Measurements from ENCODE around the gene TDO2.
"Not testable (repeated sequence)": the region's sequence is repeated elsewhere in the genome, so short reads cannot be mapped to it uniquely, and the experiment has no call there.

TDO2 gene

GRCh38 chr4:155929833-155930232 is 26.3 kb downstream of the TDO2 start:
- TF ChIP-seq TAF1 (IDR thresholded peaks at IDR 0.05; ENCODE audit: low read depth, low read length) (no peak), SPI1 (IDR thresholded peaks at IDR 0.05; ENCODE audit: low read depth, low read length) (peak; percentile 55; the same call in 1 of the 2 replicates)
- FAIRE-seq = peak; percentile 31
- no peak for DNase-seq (ENCODE audit: insufficient read length, low spot score)

- DNase-seq (ENCODE audit: insufficient read length, low spot score) (no peak), FAIRE-seq (no peak)
- TF ChIP-seq POLR2A (IDR thresholded peaks at IDR 0.05; ENCODE audit: low read depth, low read length) (no peak), POLR2AphosphoS5 (IDR thresholded peaks at IDR 0.05; ENCODE audit: low read depth, low read length) (no peak), PAX5 (IDR thresholded peaks at IDR 0.05; ENCODE audit: insufficient read depth, low read length, severe bottlenecking) (no peak), SPI1 (IDR thresholded peaks at IDR 0.05; ENCODE audit: low read depth, low read length) (no peak), TAF1 (IDR thresholded peaks at IDR 0.05; ENCODE audit: low read depth, low read length) (no peak), POU2F2 (IDR thresholded peaks at IDR 0.05; ENCODE audit: low read depth, low read length) (no peak)
Measured at GRCh38 chr4:155930330-155930729, 26.8 kb downstream of the TDO2 start.

- TF ChIP-seq POLR2A (IDR thresholded peaks at IDR 0.05; ENCODE audit: low read depth, low read length) (no peak), TAF1 (IDR thresholded peaks at IDR 0.05; ENCODE audit: low read depth, low read length) (no peak), POLR2AphosphoS5 (IDR thresholded peaks at IDR 0.05; ENCODE audit: low read depth, low read length) (no peak), PAX5 (IDR thresholded peaks at IDR 0.05; ENCODE audit: insufficient read depth, low read length, severe bottlenecking) (no peak)
- FAIRE-seq (no peak), DNase-seq (ENCODE audit: insufficient read length, low spot score) (no peak)
Measured at GRCh38 chr4:155931634-155932033, 28.1 kb downstream of the TDO2 start.

- FAIRE-seq; DNase-seq (ENCODE audit: insufficient read length, low spot score): not testable (repeated sequence)
Measured at GRCh38 chr4:155934634-155935033, 31.1 kb downstream of the TDO2 start.

GRCh38 chr4:155935389-155935986 is 32.0 kb downstream of the TDO2 start:
- DNase-seq (ENCODE audit: insufficient read length, low spot score) = no peak
- TF ChIP-seq POU2F2 (IDR thresholded peaks at IDR 0.05; ENCODE audit: low read depth, low read length) = no peak
- TF ChIP-seq POLR2AphosphoS5 (IDR thresholded peaks at IDR 0.05; ENCODE audit: low read depth, low read length) = no peak
- FAIRE-seq = no peak

- no peak for DNase-seq (ENCODE audit: insufficient read length, low spot score)
- FAIRE-seq = no peak
- TF ChIP-seq POLR2A (IDR thresholded peaks at IDR 0.05; ENCODE audit: low read depth, low read length) (no peak), POU2F2 (IDR thresholded peaks at IDR 0.05; ENCODE audit: low read depth, low read length) (no peak), POLR2AphosphoS5 (IDR thresholded peaks at IDR 0.05; ENCODE audit: low read depth, low read length) (no peak), TAF1 (IDR thresholded peaks at IDR 0.05; ENCODE audit: low read depth, low read length) (no peak), PAX5 (IDR thresholded peaks at IDR 0.05; ENCODE audit: insufficient read depth, low read length, severe bottlenecking) (no peak), SPI1 (IDR thresholded peaks at IDR 0.05; ENCODE audit: low read depth, low read length) (no peak)
Measured at GRCh38 chr4:155941085-155941790, 37.7 kb downstream of the TDO2 start.

- DNase-seq (ENCODE audit: insufficient read length, low spot score) = no peak
- no peak for FAIRE-seq
- no peak for TF ChIP-seq POLR2A (IDR thresholded peaks at IDR 0.05; ENCODE audit: low read depth, low read length)
- no peak for TF ChIP-seq SPI1 (IDR thresholded peaks at IDR 0.05; ENCODE audit: low read depth, low read length)
- TF ChIP-seq POLR2AphosphoS5 (IDR thresholded peaks at IDR 0.05; ENCODE audit: low read depth, low read length) = no peak
- no peak for TF ChIP-seq POU2F2 (IDR thresholded peaks at IDR 0.05; ENCODE audit: low read depth, low read length)
- no peak for TF ChIP-seq PAX5 (IDR thresholded peaks at IDR 0.05; ENCODE audit: insufficient read depth, low read length, severe bottlenecking)
- TF ChIP-seq TAF1 (IDR thresholded peaks at IDR 0.05; ENCODE audit: low read depth, low read length) = no peak
Measured at GRCh38 chr4:155941820-155942219, 38.3 kb downstream of the TDO2 start.

GRCh38 chr4:155943605-155944291 is 40.3 kb downstream of the TDO2 start:
- DNase-seq (ENCODE audit: insufficient read length, low spot score) (no peak), FAIRE-seq (no peak)
- no peak for TF ChIP-seq POLR2AphosphoS5 (IDR thresholded peaks at IDR 0.05; ENCODE audit: low read depth, low read length)
- no peak for TF ChIP-seq POLR2A (IDR thresholded peaks at IDR 0.05; ENCODE audit: low read depth, low read length)

GRCh38 chr4:155944516-155944915 is 41.0 kb downstream of the TDO2 start:
- no peak for DNase-seq (ENCODE audit: insufficient read length, low spot score)
- TF ChIP-seq POU2F2 (IDR thresholded peaks at IDR 0.05; ENCODE audit: low read depth, low read length) (no peak), PAX5 (IDR thresholded peaks at IDR 0.05; ENCODE audit: insufficient read depth, low read length, severe bottlenecking) (no peak), POLR2A (IDR thresholded peaks at IDR 0.05; ENCODE audit: low read depth, low read length) (no peak), TAF1 (IDR thresholded peaks at IDR 0.05; ENCODE audit: low read depth, low read length) (no peak), SPI1 (IDR thresholded peaks at IDR 0.05; ENCODE audit: low read depth, low read length) (no peak), POLR2AphosphoS5 (IDR thresholded peaks at IDR 0.05; ENCODE audit: low read depth, low read length) (no peak)
- FAIRE-seq = no peak

- FAIRE-seq = no peak
- no peak for DNase-seq (ENCODE audit: insufficient read length, low spot score)
- TF ChIP-seq POU2F2 (IDR thresholded peaks at IDR 0.05; ENCODE audit: low read depth, low read length) = no peak
- TF ChIP-seq TAF1 (IDR thresholded peaks at IDR 0.05; ENCODE audit: low read depth, low read length) = no peak
- TF ChIP-seq POLR2AphosphoS5 (IDR thresholded peaks at IDR 0.05; ENCODE audit: low read depth, low read length) = no peak
- no peak for TF ChIP-seq POLR2A (IDR thresholded peaks at IDR 0.05; ENCODE audit: low read depth, low read length)
- no peak for TF ChIP-seq PAX5 (IDR thresholded peaks at IDR 0.05; ENCODE audit: insufficient read depth, low read length, severe bottlenecking)
- TF ChIP-seq SPI1 (IDR thresholded peaks at IDR 0.05; ENCODE audit: low read depth, low read length) = no peak
Measured at GRCh38 chr4:155946486-155946885, 43.0 kb downstream of the TDO2 start.
